Renal cortical epithelial cell (primary cell): ENCODE results near the gene MAST1. TPM values are rescaled to one million over a fixed set of nuclear protein-coding genes. Genes with fewer than 3 reads are reported as not detected.
A peak's percentile ranks its signal among the peaks of the same experiment; 100 is the strongest.
"Not testable (repeated sequence)": the region's sequence is repeated elsewhere in the genome, so short reads cannot be mapped to it uniquely, and the experiment has no call there.

ENCODE experiments used
- DNase-seq: peaks from one replicate; pipeline ENCODE4 v3.0.0-alpha.2; 2011; ENCODE audit warnings: low read depth
- total RNA-seq: library from RNA; depleted of rRNA; stranded (reverse); fragments of >200 nt; gene quantifications from 2 replicates; pipeline ENCODE4 v1.2.3, GENCODE V29; 2014

MAST1 gene
- total RNA-seq, 1 donor from 2014 or later, result 0.20 TPM

DNA sequence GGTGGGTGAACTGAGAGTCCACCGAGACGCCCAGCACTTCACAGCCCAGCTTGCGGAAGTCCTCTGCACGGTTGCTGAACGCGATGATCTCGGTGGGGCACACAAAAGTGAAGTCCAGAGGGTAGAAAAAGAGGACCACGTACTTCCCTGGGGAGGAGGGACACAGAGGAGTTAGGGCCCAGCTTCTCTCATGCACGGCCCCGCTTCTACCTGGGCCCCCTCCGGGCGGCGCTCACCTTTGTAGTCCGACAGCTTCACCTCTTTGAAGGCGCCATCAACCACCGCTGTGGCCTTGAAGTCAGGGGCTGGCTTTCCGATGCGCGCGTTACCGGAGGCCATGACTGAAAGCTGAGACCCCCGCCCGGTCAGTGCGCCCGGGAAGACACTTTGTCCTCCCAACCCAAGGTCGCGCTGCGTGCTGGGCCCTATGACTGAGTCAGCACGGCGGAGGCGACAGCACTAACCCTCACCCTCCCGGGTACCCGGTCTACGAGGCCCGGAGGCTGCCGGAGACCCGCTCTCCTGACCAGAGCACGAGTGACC is 37.3 kb upstream of the MAST1 start:
- DNase-seq, result no peak

DNA sequence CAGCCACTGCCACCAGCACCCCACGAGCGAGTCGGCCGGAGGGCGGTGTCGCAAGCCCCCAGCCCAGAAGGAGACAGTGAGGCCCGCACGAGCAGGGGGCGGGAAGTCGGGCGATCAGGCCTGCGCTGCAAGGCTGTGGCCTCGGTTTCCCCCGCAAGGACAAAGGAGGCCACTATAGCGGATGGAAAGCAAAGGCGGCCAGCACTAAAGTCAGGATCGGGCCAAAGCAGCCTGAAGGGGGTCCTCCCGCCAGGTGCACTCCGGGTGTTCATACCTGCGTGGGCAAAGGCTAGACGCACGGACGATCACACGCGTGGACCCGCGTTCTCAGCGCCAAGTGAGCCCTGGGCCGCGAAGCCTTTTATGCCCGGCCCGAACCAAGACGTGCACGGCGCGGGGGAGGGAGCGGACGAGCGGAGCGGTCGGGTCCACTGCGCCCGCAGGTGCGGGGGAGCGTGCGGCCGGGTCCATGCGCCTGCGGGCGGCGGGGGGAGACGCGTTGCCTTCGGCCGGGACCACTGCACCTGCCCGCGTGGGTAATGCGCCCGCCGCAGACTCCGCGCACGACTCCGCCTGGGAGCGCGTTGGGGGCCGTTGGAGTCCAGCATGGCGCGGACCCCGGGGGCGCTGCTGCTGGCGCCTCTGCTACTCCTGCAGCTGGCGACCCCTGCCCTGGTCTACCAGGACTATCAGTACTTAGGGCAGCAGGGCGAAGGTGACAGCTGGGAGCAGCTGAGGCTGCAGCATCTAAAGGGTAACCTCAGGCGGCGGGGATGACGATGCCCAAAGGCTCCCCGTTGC is 36.6 kb upstream of the MAST1 start, which contains the start of the genes PRDX2 and THSD8:
Gene PRDX2, minus strand, starts transcription at position 335 of the 801 bp plus-strand sequence. CDS start 539 bp downstream, outside the sequence.
Gene THSD8, plus strand, starts transcription at position 604 of the 801 bp plus-strand sequence. Its CDS starts 3 bp downstream, at position 607.
- no peak for DNase-seq

DNA sequence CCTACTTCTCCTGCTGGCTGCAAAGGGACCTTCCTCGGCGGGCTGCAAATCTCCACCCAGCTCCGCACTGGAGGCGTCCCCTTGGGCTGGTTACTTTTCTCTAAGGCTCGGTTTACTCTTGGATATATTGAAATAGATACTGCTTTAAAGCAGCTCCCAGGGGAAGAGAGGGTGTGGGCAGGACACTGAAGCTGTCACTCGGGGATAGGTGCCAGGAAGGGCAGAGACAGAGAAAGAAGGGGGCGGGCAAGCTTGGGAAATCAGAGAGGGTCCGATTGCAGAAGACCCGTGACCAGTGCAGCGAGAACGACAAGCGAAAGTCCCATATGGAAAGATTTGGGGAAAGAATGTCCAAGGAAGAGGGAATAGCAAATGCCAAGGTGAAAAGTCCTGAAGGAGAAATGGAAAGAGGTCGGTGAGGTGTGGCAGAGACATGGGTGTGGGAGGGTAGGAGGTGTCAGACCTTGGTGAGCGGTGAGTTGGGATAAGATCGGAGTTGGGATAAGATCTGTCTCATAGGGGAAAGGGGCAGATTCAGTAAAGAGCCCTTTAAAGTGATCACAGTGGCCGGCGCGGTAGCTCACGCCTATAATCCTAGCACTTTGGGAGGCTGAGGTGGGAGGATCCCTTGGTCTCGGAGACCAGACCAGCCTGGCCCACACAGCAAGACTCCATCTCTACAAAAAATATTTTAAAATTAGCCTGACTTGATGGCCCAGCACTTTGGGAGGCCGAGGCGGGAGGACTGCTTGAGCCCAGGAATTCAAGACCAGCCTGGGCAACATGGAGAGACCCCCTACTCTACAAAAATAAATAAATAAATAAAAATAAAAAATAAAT is 35.8 kb upstream of the MAST1 start:
- no peak for DNase-seq

DNA sequence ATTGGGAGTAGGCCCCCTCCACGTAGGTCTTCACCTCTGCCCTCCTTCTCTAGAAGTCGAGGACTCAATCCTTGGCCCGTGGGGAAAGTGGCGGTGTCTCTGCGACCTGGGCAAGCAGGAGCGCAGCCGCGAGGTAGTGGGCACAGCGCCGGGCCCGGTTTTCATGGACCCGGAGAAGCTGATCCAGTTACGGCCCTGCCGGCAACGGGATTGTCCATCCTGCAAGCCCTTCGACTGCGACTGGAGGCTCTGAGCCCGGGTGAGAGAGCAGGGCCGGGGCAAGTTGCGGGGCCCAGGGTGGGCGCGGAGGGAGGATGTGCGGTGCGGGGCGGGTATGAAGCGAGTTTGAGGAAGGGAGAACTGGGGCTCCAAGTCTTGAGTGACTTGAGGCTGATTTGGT is 34.3 kb upstream of the MAST1 start:
- no peak for DNase-seq

DNA sequence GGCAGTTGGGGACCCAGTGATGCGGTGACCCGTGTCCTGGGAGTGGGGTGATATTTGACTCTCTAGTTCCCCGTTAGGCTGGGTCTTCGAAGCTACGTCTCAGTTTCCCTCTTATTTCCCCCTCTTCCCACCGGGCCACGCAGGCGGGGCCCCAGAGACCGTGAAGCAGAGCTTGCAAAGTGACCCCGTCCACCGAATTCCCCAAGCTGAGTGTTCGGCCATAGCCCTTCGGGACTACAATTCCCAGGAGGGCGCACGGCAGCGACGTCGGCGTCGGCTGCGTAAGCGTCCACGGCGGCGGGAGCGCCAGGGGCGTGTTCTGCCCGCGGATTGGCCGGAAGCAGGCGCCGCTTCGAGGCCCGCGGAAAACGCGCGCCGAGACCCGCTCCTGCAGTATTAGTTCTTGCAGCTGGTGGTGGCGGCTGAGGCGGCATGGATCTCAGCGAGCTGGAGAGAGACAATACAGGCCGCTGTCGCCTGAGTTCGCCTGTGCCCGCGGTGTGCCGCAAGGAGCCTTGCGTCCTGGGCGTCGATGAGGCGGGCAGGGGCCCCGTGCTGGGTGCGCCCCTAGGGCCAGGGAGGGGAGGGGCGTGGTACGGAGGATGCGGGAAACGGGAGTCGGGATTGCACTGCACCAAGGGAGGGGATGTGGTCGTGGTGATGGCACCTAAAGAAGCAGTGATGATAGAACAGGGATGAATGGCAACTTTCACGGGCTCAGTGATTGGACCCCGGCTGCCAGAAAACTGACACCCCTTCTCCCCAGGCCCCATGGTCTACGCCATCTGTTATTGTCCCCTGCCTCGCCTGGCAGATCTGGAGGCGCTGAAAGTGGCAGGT is 31.9 kb upstream of the MAST1 start, which contains the start of gene RNASEH2A:
Gene RNASEH2A, plus strand, starts transcription at position 343 of the 840 bp plus-strand sequence. Its CDS starts 90 bp downstream, at position 433.
- peak; percentile 73 for DNase-seq

DNA sequence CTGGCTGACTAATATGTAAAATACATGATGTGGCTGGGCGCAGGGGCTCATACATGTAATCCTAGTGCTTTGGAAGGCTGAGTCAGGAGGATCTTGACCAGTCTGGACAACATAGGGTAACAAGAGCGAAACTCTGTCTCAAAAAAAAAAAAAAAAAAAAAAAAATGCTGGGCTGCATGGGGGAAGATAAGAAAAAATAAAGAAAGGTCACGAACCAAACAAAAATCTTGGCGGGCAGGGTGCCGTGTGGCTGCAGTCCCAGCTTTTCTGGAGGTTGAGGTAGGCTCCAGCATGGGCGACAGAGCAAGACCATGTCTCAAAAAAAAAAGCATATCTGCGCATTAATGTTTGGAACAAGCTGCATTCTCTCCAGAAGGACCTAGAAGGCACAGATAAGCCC is 23.2 kb upstream of the MAST1 start:
- DNase-seq, result no peak

DNA sequence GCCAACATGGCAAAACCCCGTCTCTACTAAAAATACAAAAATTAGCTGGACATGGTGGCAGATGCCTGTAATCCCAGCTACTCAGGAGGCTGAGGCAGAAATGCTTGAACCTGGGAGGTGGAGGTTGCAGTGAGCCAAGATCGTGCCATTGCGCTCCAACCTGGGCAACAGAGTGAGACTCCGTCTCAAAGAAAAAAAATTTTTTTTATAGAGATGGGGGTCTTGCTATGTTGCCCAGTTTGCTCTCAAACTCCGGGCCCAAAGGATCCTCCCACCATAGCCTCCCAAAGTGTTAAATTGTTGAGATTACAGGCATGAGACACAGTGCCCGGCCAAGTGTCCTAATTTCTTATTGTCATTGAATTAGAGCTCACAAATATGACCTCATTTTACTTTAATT is 21.1 kb upstream of the MAST1 start:
- DNase-seq, result not testable (repeated sequence)

DNA sequence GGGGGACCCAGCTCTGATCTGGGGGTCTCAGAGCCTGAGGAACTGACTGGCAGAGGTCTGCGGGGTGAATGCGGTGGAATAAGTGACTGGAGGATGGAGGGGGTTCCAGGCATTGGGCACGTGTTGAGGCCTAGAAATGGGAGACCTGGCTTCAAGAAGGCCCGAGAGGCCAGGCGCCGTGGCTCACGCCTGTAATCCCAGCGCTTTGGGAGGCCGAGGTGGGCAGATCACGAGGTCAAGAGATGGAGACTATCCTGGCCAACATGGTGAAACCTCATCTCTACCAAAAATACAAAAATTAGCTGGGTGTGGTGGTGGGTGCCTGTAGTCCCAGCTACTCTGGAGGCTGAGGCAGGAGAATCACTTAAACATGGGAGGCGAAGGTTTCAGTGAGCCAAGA is 20.5 kb upstream of the MAST1 start:
- not testable (repeated sequence) for DNase-seq

DNA sequence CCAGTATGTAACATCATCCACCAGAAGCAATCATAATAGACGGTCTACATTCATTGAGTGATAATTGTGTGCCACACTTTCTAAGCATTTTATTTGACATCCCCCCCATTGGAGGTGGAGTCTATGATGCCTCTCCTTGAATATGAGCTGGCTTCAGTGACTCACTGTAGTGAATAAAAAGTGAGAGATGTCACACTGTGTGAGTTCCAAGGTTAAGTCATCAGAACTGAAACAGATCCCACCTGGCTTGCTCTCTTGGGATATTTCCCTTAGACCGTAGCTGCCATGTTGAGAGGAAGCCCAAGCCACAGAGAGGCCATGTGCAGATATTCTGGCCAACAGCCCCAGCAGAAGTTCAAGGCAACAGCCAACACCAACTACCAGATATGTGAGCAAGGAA is 16.6 kb upstream of the MAST1 start:
- no peak for DNase-seq

DNA sequence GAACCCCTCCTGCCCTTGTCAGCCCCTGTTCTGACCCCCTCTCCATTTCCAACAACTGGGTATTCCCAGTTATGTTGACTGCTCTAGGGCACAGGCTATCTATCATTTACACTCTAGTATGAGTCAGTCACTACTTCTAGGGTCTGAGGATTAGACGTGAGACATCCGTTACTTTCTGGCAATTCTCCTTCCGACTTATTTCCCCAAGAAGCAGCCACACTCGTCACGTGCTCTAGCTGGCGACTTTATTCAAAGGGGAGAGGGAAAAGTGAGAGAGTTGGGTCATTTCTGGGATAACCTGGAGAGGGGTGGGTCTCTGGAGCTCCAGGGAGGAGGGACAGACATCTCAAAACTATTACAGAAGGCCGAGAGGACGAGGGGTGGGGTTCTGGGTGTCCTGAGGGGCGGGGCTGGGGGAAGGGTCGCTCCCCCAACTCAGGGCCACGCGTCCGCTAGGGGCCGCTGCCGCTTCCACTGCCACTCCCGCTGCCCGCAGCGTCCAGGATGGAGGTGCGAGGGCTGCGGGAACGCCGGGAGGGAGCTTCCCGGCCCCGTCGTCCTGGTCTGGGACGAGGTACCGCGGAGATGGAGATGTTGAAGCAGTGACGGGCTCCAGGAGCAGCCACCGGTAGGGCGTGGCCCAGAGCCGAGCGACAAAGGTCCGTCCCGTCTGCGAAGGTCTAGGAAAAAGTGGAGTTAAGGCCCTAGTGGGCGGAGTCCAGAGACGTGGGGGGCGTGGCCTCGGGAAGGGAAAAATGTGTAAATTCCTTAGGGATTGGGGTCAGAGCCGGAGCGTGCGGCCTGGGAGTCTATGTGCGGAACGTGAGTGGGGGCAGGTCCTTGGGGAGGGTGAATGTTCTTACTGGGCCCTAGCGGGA is 12.8 kb upstream of the MAST1 start:
- no peak for DNase-seq

DNA sequence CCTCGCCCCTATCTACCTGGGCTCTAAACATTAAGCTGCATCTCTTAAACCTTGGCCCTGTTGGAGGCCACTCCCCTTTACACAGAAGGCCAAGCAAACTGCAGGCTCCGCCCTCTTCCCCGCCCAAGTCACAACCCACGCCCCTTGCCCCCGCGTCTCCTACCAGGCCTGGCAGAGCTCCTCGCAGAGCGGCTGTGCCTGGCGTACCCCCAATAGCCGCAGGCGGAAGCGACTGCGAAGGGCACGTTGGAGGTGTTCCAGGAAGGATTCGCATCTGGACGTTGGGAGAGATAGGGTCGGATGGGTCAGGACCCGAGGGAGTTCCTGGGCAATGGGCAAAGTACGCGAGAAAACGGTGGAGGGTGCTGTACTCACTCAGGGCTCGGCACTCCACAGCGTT is 9.8 kb upstream of the MAST1 start:
- no peak for DNase-seq

DNA sequence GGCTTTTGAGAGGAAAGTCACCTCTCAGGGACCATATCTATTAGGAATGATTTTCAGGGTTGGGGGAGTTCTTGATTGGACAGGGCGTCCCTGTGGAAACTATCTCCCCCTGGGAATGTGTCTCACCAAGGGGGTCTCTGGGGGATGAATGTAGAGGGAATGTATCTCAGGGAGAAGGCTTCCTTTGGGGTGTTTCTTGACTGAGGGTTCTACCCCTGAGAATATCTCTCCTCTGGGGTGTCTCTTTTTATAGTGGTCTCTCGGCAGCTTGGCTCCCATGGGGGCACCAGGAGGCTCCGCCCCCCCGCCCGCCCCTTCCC is 4.9 kb upstream of the MAST1 start:
- no peak for DNase-seq

DNA sequence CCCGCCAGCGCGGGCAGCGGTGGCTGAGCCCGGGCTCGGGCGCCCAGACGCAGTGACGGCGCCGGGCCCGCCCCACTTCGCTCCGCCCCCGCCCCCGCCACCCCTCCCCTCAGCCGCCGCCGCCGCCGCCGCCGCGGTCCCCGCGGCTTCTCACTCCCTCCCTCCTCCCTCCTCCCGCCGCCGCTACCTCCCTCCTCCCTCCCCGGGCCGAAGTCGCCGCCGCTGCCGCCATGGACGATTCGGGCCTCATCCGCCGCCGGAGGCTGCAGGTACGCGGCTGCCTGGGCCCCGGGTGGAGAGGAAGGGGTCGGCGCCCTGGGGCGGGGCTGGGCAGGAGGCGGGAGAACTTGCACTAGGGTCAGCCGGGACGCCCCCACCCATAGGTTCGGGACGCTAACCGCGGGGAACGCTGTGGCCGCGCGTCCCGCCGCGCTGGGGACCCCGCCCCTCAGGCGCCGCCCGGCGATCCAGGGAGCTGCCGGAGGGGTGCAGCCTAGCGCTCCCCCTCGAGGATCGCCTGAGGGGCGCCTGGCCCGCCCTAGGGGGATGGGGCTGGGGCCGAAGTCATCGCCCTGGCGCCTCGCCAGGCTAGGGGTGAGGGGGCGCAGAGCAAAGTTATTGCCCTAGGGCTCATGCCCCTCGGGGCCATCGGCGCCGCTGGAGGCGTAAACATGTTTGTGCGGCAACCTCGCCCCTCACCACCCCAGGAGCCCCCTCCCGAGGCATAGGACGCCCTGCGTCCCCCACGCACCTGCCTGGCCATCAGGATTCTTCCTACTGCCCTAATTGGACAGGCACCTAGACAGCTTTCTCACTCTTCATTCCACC is 4.4 kb upstream of the MAST1 start:
- no peak for DNase-seq

DNA sequence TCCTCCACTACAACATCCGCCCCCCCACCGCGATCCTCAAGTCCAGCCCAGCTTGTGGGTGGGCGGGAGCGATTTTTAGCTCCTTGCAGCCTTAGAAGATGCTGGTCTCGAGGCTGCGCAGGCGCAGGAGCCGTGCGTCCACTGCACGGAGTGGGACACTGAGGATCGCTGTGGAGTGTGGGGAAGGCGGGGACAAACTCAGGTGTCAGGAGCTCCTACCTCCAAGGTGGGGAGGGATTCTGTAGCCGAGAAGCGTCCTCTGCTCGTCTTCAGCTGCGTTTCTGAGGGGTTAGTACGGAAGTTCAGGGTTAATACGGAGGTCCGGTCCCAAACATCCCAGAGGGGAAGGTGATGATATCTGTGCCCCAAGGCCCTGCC is 3.8 kb upstream of the MAST1 start, which contains the start of gene RTBDN:
Gene RTBDN, minus strand, starts transcription at position 14 of the 378 bp plus-strand sequence. CDS start 4,600 bp downstream, outside the sequence.
- DNase-seq, result no peak

DNA sequence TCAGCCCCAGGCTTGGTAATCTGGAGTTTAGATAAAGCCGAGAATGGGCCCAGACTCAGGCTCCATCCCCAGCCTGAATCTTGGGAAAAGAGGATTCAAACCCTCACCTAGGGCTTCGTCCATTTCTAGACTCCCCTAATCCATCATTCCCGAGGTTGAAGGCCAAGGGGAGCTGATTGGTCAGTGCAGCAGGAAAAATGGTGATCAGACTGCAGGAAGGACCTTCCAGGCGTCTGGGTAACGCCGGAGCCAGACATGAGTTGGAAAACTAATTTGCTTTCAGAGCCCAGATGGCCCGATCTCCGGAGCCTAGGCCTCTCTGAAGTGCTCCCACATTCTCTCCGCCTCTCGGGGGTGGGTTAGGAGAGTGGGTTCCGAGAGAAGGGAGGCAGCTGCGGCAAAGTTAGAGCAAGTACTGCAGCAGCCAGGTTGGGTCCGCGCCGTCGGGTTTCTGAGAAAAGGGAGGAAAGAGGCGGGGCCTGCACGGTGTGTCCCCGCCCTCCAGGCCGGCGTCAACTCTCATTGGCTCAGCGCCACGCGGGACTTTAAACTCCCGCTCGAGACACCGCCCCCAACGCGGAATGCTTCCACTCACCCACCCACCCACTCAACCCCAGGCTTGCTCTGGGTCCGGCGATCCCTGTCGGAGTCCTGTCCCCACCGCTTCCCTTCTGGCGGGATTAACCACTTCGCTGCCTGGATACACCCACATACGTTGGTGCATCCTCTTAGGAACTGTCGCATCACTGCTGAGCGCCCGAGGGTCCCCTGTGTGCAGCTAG is 3.1 kb upstream of the MAST1 start:
- DNase-seq, result no peak

DNA sequence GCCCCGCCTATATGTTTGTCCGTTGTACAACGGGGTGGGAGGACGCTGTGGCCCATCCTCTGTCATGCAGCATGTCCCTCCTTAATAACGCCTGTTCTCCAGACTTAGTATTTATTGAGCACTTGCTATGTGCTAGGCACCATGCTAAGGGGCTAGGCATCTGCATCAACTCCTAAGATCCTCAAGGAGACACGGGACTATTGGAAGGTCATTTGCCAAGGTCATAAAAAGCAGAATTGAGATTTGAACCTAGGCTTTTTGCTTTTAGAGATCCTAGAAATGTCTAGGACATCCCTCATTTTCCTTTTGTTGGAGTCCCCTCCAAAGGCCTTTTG is 1.8 kb upstream of the MAST1 start:
- DNase-seq, result no peak

DNA sequence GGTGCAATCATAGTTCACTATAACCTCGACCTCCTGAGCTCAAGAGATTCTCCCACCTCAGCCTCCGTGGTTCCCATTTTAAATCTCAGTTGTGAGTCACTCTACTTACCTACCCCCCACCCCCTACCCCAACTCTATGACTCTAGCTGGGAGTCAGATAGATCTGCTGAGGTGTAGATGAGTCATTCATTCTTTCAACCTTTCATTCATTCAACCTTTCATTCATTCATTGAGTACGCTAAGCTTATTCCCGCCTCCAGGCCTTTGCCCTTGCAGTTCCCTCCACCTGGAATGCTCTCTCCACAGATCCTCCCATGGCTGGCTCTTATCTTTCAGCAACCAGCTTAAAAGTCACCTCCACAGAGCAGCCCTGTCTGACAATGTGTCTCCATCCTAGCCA is 1.1 kb upstream of the MAST1 start:
- DNase-seq, result peak; percentile 23

DNA sequence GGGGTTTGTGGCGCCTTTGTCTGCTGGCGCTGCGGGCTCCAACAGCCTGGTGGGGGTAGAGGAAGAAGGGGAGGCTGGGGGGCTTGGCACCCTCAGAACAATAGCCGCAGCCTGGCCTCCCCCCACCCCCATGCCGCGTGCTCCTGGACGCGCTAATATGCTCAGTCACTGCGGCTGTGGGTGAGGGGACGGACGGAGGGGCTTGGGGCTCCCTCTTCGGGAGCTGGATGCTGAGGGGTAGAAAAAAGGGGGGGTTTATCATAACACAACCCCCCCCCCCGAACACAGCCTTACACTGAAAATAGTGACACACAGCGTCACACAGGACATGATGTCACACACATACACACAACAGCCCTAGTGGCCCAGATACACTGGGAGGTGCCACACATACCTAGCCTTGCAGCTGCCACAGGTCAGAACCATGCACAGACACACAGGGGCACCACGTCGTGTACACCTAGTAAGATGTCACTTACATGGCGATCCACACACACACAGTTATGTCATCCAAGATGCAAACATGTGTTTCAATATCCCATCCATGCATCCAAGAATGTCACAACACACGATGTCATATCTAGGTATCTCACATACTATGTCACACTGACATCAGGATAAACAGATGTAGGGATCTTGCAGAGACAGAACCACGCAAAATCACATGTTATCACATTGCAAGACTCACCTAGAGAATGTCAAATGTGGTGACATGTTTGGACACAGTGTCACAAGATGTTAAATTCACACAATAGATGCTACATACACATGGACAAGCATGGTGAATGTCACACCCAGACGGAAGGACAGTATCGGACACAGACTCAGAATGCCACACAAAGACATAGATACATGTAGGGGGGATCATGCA is 806 bp downstream of the MAST1 start:
- DNase-seq, result no peak
